Measurements from ENCODE around the gene FBXO2.
A peak's percentile ranks its signal among the peaks of the same experiment; 100 is the strongest.

Gene FBXO2

GRCh38 chr1:11658542-11658941 lies 4.3 kb upstream of the FBXO2 start:
- no peaks in the 10 kb centered on the region for H3K9me3 ChIP-seq (ENCODE audit: insufficient read depth, low read depth, low read length)
- no peaks in the 10 kb centered on the region for H4K20me1 ChIP-seq (ENCODE audit: insufficient read depth, low read length, poor library complexity, severe bottlenecking)
- peaks cover 10% of the 10 kb centered on the region for H3K4me1 ChIP-seq (ENCODE audit: insufficient read depth, low read length, poor library complexity, severe bottlenecking)
- no peak overlapping the region for H2AFZ ChIP-seq (ENCODE audit: low read length)
- H3K27me3 ChIP-seq (ENCODE audit: insufficient read depth, low read length, poor library complexity, severe bottlenecking): no peaks in the 10 kb centered on the region
- H3F3A ChIP-seq (ENCODE audit: low read depth): no peaks in the 10 kb centered on the region; the same call in 1 of the 2 replicates
- TF ChIP-seq EZH2phosphoT487 (IDR thresholded peaks at IDR 0.05; ENCODE audit: borderline replicate concordance) (no peak), CTCF (conservative IDR thresholded peaks at IDR 0.05; ENCODE audit: low read length) (no peak)
- no peak overlapping the region for H3K9ac ChIP-seq (ENCODE audit: low read depth, low read length, poor library complexity, severe bottlenecking)
- H3K9me2 ChIP-seq (replicated peaks; ENCODE audit: low read depth, low read length): no peaks in the 10 kb centered on the region
- no peak overlapping the region for H3K4me2 ChIP-seq (ENCODE audit: low read depth, low read length, poor library complexity, severe bottlenecking)
- no peak overlapping the region for H3K4me3 ChIP-seq (ENCODE audit: low read length, poor library complexity, severe bottlenecking)
- H3K36me3 ChIP-seq (ENCODE audit: insufficient read depth, low read length): no peaks in the 10 kb centered on the region
- H3K79me2 ChIP-seq (ENCODE audit: insufficient read depth, low read length): no peaks in the 10 kb centered on the region

GRCh38 chr1:11657654-11658053 lies 3.4 kb upstream of the FBXO2 start:
- H4K20me1 ChIP-seq (ENCODE audit: insufficient read depth, low read length, poor library complexity, severe bottlenecking): no peaks in the 10 kb centered on the region

GRCh38 chr1:11654939-11655808 lies 945 bp upstream of the FBXO2 start:
- Histone ChIP-seq H3K27me3 (ENCODE audit: insufficient read depth, low read length, poor library complexity, severe bottlenecking) (no peaks in the 10 kb centered on the region), H3F3A (ENCODE audit: low read depth) (no peaks in the 10 kb centered on the region; the same call in 1 of the 2 replicates), H2AFZ (ENCODE audit: low read length) (no peak overlapping the region), H3K79me2 (ENCODE audit: insufficient read depth, low read length) (no peaks in the 10 kb centered on the region), H3K4me3 (ENCODE audit: low read length, poor library complexity, severe bottlenecking) (peak overlapping the region; percentile 68), H3K36me3 (ENCODE audit: insufficient read depth, low read length) (no peaks in the 10 kb centered on the region), H3K4me2 (ENCODE audit: low read depth, low read length, poor library complexity, severe bottlenecking) (peak overlapping the region; percentile 70), H3K4me1 (ENCODE audit: insufficient read depth, low read length, poor library complexity, severe bottlenecking) (peaks cover 10% of the 10 kb centered on the region), H3K9me2 (replicated peaks; ENCODE audit: low read depth, low read length) (no peaks in the 10 kb centered on the region), H3K9ac (ENCODE audit: low read depth, low read length, poor library complexity, severe bottlenecking) (peak overlapping the region; percentile 43), H4K20me1 (ENCODE audit: insufficient read depth, low read length, poor library complexity, severe bottlenecking) (no peaks in the 10 kb centered on the region), H3K9me3 (ENCODE audit: insufficient read depth, low read depth, low read length) (no peaks in the 10 kb centered on the region)
- TF ChIP-seq EZH2phosphoT487 (IDR thresholded peaks at IDR 0.05; ENCODE audit: borderline replicate concordance): no peak
- no peak for TF ChIP-seq CTCF (conservative IDR thresholded peaks at IDR 0.05; ENCODE audit: low read length)

More at GRCh38 chr1:11657654-11658053, 3.4 kb upstream of the FBXO2 start:
- H3K27me3 ChIP-seq (ENCODE audit: insufficient read depth, low read length, poor library complexity, severe bottlenecking): no peaks in the 10 kb centered on the region
- H3K9me3 ChIP-seq (ENCODE audit: insufficient read depth, low read depth, low read length): no peaks in the 10 kb centered on the region
- no peak overlapping the region for H2AFZ ChIP-seq (ENCODE audit: low read length)
- no peaks in the 10 kb centered on the region for H3K9me2 ChIP-seq (replicated peaks; ENCODE audit: low read depth, low read length)
- no peak overlapping the region for H3K9ac ChIP-seq (ENCODE audit: low read depth, low read length, poor library complexity, severe bottlenecking)
- peaks cover 10% of the 10 kb centered on the region for H3K4me1 ChIP-seq (ENCODE audit: insufficient read depth, low read length, poor library complexity, severe bottlenecking)
- H3K36me3 ChIP-seq (ENCODE audit: insufficient read depth, low read length): no peaks in the 10 kb centered on the region
- H3K4me3 ChIP-seq (ENCODE audit: low read length, poor library complexity, severe bottlenecking): no peak overlapping the region
- no peaks in the 10 kb centered on the region; the same call in 1 of the 2 replicates for H3F3A ChIP-seq (ENCODE audit: low read depth)
- TF ChIP-seq EZH2phosphoT487 (IDR thresholded peaks at IDR 0.05; ENCODE audit: borderline replicate concordance) (no peak), CTCF (conservative IDR thresholded peaks at IDR 0.05; ENCODE audit: low read length) (no peak)
- H3K79me2 ChIP-seq (ENCODE audit: insufficient read depth, low read length): no peaks in the 10 kb centered on the region
- H3K4me2 ChIP-seq (ENCODE audit: low read depth, low read length, poor library complexity, severe bottlenecking): no peak overlapping the region
